NB4 (cell line): ENCODE data around the gene TUBGCP3.
"Not testable (repeated sequence)": the region's sequence is repeated elsewhere in the genome, so short reads cannot be mapped to it uniquely, and the experiment has no call there.

Source experiments
- DNase-seq: peaks from one replicate; pipeline ENCODE4 v3.0.0; 2010; ENCODE audit warnings: low read depth
- H3K4me3 ChIP-seq: one replicate; pipeline ENCODE4 v1.5.1; 2011; ENCODE audit warnings: mild to moderate bottlenecking, low read depth, low read length, moderate library complexity
- MYC ChIP-seq: IDR thresholded peaks from 2 replicates; pipeline ENCODE4 v1.6.1; 2011; ENCODE audit warnings: low read depth, low read length
- POLR2A ChIP-seq: IDR thresholded peaks from 2 replicates; pipeline ENCODE4 v1.6.1; 2011; ENCODE audit warnings: mild to moderate bottlenecking; ENCODE audit not compliant: insufficient read length; ENCODE audit errors: extremely low read depth
- TF ChIP-seq, protein P1 (sequence below): IDR thresholded peaks from one replicate; pipeline ENCODE4 v1.5.1; 2012; ENCODE audit warnings: low read depth, low read length
- TF ChIP-seq, protein P2 (sequence below): IDR thresholded peaks from 2 replicates; pipeline ENCODE4 v1.6.1; 2011; ENCODE audit warnings: low read depth, low read length

TUBGCP3 gene

DNA sequence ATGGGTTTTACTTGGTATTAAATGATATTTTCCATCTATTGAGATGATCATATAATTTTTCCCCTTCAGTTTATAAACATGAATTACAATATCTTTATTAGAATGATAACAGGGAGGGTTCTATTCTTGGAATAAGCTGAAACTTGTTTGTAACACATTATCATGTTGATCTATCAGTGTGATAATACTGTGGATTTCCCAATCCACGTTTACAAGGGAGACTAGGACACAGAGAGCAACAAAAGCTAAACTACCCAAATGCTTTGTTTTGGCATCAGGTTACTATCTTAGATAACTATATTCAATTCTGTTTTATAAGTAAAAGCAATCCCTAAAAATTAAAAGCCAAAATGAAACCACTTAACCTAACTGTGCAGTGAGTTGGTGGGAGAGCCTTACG, 92.5 kb downstream of the TUBGCP3 start:
- TF ChIP-seq POLR2A (no peak), MYC (no peak)
- TF ChIP-seq, protein P1, sequence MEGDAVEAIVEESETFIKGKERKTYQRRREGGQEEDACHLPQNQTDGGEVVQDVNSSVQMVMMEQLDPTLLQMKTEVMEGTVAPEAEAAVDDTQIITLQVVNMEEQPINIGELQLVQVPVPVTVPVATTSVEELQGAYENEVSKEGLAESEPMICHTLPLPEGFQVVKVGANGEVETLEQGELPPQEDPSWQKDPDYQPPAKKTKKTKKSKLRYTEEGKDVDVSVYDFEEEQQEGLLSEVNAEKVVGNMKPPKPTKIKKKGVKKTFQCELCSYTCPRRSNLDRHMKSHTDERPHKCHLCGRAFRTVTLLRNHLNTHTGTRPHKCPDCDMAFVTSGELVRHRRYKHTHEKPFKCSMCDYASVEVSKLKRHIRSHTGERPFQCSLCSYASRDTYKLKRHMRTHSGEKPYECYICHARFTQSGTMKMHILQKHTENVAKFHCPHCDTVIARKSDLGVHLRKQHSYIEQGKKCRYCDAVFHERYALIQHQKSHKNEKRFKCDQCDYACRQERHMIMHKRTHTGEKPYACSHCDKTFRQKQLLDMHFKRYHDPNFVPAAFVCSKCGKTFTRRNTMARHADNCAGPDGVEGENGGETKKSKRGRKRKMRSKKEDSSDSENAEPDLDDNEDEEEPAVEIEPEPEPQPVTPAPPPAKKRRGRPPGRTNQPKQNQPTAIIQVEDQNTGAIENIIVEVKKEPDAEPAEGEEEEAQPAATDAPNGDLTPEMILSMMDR, result no peak
- TF ChIP-seq, protein P2, sequence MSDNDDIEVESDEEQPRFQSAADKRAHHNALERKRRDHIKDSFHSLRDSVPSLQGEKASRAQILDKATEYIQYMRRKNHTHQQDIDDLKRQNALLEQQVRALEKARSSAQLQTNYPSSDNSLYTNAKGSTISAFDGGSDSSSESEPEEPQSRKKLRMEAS, result no peak
- no peak overlapping the region for H3K4me3 ChIP-seq
- no peak for DNase-seq

DNA sequence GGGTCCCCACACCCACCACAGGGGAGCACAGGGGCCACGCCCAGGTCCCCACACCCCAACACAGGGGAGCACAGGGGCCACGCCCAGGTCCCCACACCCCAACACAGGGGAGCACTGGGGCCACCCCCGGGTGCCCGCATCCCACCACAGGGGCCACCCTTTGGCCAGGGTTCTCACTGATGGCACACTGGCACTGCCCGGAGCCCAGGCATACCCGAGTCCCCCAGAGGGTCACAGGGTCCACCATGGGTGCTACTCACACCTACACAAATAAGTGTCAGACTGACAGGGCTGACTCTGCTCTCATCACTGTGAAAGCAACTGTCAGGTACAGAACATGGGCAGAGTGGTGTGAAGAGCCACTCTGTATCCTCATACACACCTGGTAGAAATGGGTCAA, 98.8 kb downstream of the TUBGCP3 start:
- TF ChIP-seq MYC, result no peak
- TF ChIP-seq POLR2A, result no peak
- TF ChIP-seq, protein P1, result no peak
- TF ChIP-seq, protein P2, result no peak
- H3K4me3 ChIP-seq, result no peak overlapping the region
- DNase-seq, result no peak

DNA sequence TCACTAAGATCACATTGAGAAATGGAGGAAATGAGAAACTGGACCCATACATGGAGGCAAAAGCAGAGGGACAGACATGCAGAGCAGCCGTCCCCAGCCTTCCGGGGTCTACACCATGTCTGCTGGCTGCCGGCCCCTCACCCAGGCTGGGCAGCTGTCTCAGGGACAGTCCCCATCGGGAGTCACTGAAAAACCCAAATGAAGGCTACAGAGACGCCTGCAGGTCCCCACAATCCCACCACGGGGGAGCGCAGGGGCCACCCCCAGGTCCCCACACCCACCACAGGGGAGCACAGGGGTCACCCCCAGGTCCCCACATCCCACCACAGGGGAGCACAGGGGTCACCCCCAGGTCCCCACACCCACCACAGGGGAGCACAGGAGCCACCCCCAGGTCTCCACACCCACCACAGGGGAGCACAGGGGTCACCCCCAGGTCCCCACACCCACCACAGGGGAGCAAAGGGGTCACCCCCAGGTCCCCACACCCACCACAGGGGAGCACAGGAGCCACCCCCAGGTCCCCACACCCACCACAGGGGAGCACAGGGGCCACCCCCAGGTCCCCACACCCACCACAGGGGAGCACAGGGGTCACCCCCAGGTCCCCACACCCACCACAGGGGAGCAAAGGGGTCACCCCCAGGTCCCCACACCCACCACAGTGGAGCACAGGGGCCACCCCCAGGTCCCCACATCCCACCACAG, 99.5 kb downstream of the TUBGCP3 start:
- DNase-seq, H3K4me3 ChIP-seq: not testable (repeated sequence)

DNA sequence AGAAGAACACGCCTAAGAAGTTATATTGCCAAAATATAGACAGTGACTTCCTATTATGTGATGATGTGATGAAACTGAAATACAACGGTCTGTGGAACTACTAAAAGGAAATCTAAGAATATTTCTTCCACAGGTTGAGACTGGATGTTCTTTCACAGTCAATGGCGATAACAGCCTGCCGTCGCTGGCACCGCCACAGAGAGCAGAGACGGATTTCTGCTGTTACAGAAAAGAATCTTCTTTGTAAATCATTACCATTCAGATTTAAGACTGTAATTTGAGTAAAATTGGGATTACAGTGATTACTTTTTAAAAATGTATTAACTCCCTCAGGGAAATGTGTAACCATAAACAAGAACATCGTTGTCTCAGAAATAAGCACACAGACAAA, 100.8 kb downstream of the TUBGCP3 start:
- no peak for DNase-seq
- TF ChIP-seq, protein P1, result no peak
- no peak for TF ChIP-seq MYC
- TF ChIP-seq, protein P2, result no peak
- no peak for TF ChIP-seq POLR2A
- H3K4me3 ChIP-seq, result no peak overlapping the region

DNA sequence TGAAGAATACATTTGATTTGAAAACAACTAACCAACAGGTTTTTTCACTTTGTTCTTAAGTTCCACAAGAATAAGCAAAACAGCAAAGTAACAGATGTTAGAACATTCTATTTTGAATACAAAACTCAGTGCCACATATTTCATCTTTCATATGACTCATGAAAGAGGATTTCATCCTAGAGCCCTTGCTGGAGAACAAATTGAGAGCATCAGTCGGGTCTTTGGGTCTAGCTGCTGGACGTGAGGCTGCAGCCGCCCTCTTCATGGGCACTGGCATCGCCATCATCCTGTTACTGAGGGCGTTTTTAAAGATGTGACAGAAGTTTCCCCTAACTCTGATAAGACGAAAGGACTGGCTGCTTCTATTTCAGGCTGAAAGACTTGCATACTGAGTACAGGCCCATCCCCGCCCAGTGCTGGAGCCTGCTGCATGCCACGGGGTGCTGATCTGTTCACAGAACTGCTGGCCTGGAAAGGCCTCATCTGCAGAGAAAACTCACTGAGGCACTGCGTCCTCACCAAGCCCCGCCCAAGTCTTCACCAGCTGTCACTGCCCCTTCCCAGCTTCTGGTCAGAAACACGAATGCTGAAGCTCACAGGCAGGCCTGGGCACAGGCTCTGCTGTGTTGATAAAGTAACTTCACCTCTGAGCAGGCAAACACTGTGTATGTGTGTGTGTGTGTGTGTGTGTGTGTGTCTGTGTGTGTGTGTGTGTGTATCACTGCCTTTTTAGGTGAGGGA, 101.4 kb downstream of the TUBGCP3 start:
- TF ChIP-seq MYC (no peak), POLR2A (no peak)
- TF ChIP-seq, protein P1, result no peak
- TF ChIP-seq, protein P2, result no peak
- DNase-seq, result no peak
- H3K4me3 ChIP-seq, result no peak overlapping the region

DNA sequence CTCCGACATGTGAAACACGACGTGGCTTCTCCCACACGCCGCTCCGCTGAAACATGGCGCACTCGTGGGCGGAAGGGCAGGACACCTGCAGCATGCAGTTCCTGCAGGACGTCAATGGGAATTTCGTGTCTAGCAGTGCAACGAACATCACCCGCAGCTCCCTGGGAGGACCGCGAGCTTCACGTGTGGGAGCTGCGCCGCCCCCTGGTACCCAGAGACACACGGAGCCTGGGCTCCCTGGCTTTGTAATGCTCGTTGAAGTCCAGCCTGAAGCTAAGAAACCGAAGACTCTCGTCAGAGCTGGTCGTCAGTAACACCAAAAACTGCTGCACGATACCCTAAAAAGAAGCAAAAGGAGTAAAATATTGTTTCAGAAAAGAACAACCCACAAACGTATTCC, 102.1 kb downstream of the TUBGCP3 start:
- not testable (repeated sequence) for DNase-seq, H3K4me3 ChIP-seq
